RWPE2 (cell line): ENCODE data around the gene INAVA.

ENCODE experiments used
- ATAC-seq: fragments of 200-7000 bp; cut with Tn5 transposase; 3 replicates; pipeline ENCODE4 v1.9.1; 2021; ENCODE audit warnings: low read depth
- DNase-seq: peaks from one replicate; pipeline ENCODE4 v3.0.0-alpha.2; 2020; ENCODE audit warnings: low spot score
- H3K27ac ChIP-seq: fragments of 450-650 bp; 2 replicates; pipeline ENCODE4 v1.5.1; 2017; ENCODE audit warnings: mild to moderate bottlenecking; ENCODE audit not compliant: poor library complexity, severe bottlenecking
- H3K27me3 ChIP-seq: fragments of 250-450 bp; sonication (Bioruptor Pico); 2 replicates; pipeline ENCODE4 v1.5.1; 2021; ENCODE audit warnings: mild to moderate bottlenecking, moderate library complexity; ENCODE audit not compliant: insufficient read depth, poor library complexity, severe bottlenecking
- H3K36me3 ChIP-seq: fragments of 250-450 bp; sonication (Bioruptor Pico); 2 replicates; pipeline ENCODE4 v1.5.1; 2020; ENCODE audit warnings: low read depth, mild to moderate bottlenecking, moderate library complexity
- H3K4me1 ChIP-seq: fragments of 250-450 bp; sonication (Bioruptor Pico); 2 replicates; pipeline ENCODE4 v1.5.1; 2021; ENCODE audit warnings: mild to moderate bottlenecking, moderate library complexity; ENCODE audit not compliant: insufficient read depth, poor library complexity, severe bottlenecking
- H3K4me3 ChIP-seq: fragments of 250-450 bp; sonication (Bioruptor Pico); 2 replicates; pipeline ENCODE4 v1.5.1; 2021; ENCODE audit warnings: mild to moderate bottlenecking, moderate library complexity; ENCODE audit not compliant: severe bottlenecking
- H3K9me3 ChIP-seq: fragments of 250-450 bp; sonication (Bioruptor Pico); 2 replicates; pipeline ENCODE4 v1.5.1; 2021; ENCODE audit warnings: mild to moderate bottlenecking, moderate library complexity; ENCODE audit not compliant: severe bottlenecking
- CTCF ChIP-seq: fragments of 450-650 bp; IDR thresholded peaks from one replicate; pipeline ENCODE4 v1.5.1; 2017; ENCODE audit warnings: mild to moderate bottlenecking, moderate library complexity; ENCODE audit not compliant: poor library complexity, severe bottlenecking

The INAVA gene

GRCh38 chr1:200912737-200913407, 18.2 kb downstream of the INAVA start:
- peak overlapping the region; percentile 68 for H3K27ac ChIP-seq
- DNase-seq, result no peak
- no peak for TF ChIP-seq CTCF
- no peaks in the 10 kb centered on the region for H3K27me3 ChIP-seq
- H3K4me1 ChIP-seq, result peaks cover 19% of the 10 kb centered on the region
- H3K9me3 ChIP-seq, result no peaks in the 10 kb centered on the region
- ATAC-seq, result peak; percentile 83
- H3K36me3 ChIP-seq, result peaks cover 57% of the 10 kb centered on the region
- H3K4me3 ChIP-seq, result no peak overlapping the region

GRCh38 chr1:200916152-200916551, 21.5 kb downstream of the INAVA start:
- DNase-seq, result no peak
- Histone ChIP-seq H3K9me3 (no peaks in the 10 kb centered on the region), H3K36me3 (peaks cover 26% of the 10 kb centered on the region), H3K27ac (no peak overlapping the region), H3K4me1 (peaks cover 19% of the 10 kb centered on the region), H3K4me3 (no peak overlapping the region), H3K27me3 (no peaks in the 10 kb centered on the region)
- no peak for TF ChIP-seq CTCF
- no peak for ATAC-seq

GRCh38 chr1:200916681-200917080, 22.0 kb downstream of the INAVA start:
- Histone ChIP-seq H3K36me3 (peaks cover 21% of the 10 kb centered on the region), H3K9me3 (no peaks in the 10 kb centered on the region), H3K27me3 (no peaks in the 10 kb centered on the region), H3K4me3 (no peak overlapping the region), H3K4me1 (peaks cover 19% of the 10 kb centered on the region), H3K27ac (peak overlapping the region; percentile 31)
- DNase-seq (no peak), ATAC-seq (no peak)
- TF ChIP-seq CTCF, result no peak

GRCh38 chr1:200917291-200917817, 22.7 kb downstream of the INAVA start:
- peak; percentile 7 for TF ChIP-seq CTCF
- peak; percentile 40 for ATAC-seq
- H3K4me1 ChIP-seq, result peaks cover 18% of the 10 kb centered on the region
- H3K27ac ChIP-seq, result peak overlapping the region; percentile 31
- H3K27me3 ChIP-seq, result no peaks in the 10 kb centered on the region
- no peaks in the 10 kb centered on the region for H3K9me3 ChIP-seq
- DNase-seq, result no peak
- peaks cover 14% of the 10 kb centered on the region for H3K36me3 ChIP-seq
- H3K4me3 ChIP-seq, result no peak overlapping the region

GRCh38 chr1:200918006-200918405, 23.3 kb downstream of the INAVA start:
- TF ChIP-seq CTCF, result no peak
- H3K27me3 ChIP-seq, result no peaks in the 10 kb centered on the region
- H3K36me3 ChIP-seq, result peaks cover 8% of the 10 kb centered on the region; the same call in 1 of the 2 replicates
- H3K4me1 ChIP-seq, result peaks cover 11% of the 10 kb centered on the region
- DNase-seq (no peak), ATAC-seq (no peak)
- no peak overlapping the region for H3K27ac ChIP-seq
- no peaks in the 10 kb centered on the region for H3K9me3 ChIP-seq
- H3K4me3 ChIP-seq, result no peak overlapping the region
